Neural progenitor cell (in vitro differentiated cells): ENCODE results near the gene DCST2. TPM values are rescaled to one million over a fixed set of nuclear protein-coding genes. Genes with fewer than 3 reads are reported as not detected.

Experiments
- DNase-seq: peaks from one replicate; pipeline ENCODE4 v3.0.0-alpha.2; 2016; ENCODE audit warnings: low spot score
- H2AFZ ChIP-seq: fragments of 200-600 bp; sonication (generic); replicated peaks from 2 replicates; pipeline ENCODE4 v1.6.1; 2016; ENCODE audit warnings: antibody characterized with exemption
- H3F3A ChIP-seq: fragments of 200-600 bp; sonication (generic); 2 replicates; pipeline ENCODE4 v1.6.1; 2016; ENCODE audit warnings: antibody characterized with exemption, low read depth
- H3K27ac ChIP-seq: fragments of 200-600 bp; sonication (generic); 2 replicates; pipeline ENCODE4 v1.5.1; 2016; ENCODE audit warnings: mild to moderate bottlenecking
- H3K27me3 ChIP-seq: fragments of 200-600 bp; sonication (generic); 2 replicates; pipeline ENCODE4 v1.6.1; 2016; ENCODE audit warnings: mild to moderate bottlenecking, moderate library complexity
- H3K36me3 ChIP-seq: fragments of 200-600 bp; sonication (generic); 2 replicates; pipeline ENCODE4 v1.5.1; 2016
- H3K4me1 ChIP-seq: fragments of 200-600 bp; sonication (generic); 2 replicates; pipeline ENCODE4 v1.6.1; 2016; ENCODE audit warnings: mixed run types
- H3K4me2 ChIP-seq: fragments of 200-600 bp; sonication (generic); 2 replicates; pipeline ENCODE4 v1.6.1; 2016
- H3K4me3 ChIP-seq: fragments of 200-600 bp; sonication (generic); 2 replicates; pipeline ENCODE4 v1.5.1; 2016
- H3K79me2 ChIP-seq: fragments of 200-600 bp; sonication (generic); 2 replicates; pipeline ENCODE4 v1.6.1; 2016; ENCODE audit warnings: low read depth
- H3K9ac ChIP-seq: fragments of 200-600 bp; sonication (generic); 2 replicates; pipeline ENCODE4 v1.6.1; 2016
- H3K9me3 ChIP-seq: fragments of 200-600 bp; sonication (generic); 2 replicates; pipeline ENCODE4 v1.5.1; 2016; ENCODE audit warnings: low read depth
- H4K20me1 ChIP-seq: fragments of 200-600 bp; sonication (generic); 2 replicates; pipeline ENCODE4 v1.6.1; 2016; ENCODE audit warnings: low read depth
- H3K27ac Mint-ChIP-seq: 3 replicates; pipeline ENCODE4 v1.8.0; 2021; ENCODE audit warnings: mixed read lengths
- H3K27me3 Mint-ChIP-seq: 2 replicates; pipeline ENCODE4 v1.8.0; 2022; ENCODE audit warnings: low read depth, mild to moderate bottlenecking, inconsistent platforms, moderate library complexity, mixed read lengths; ENCODE audit not compliant: insufficient read depth
- H3K36me3 Mint-ChIP-seq: 3 replicates; pipeline ENCODE4 v1.8.0; 2021; ENCODE audit warnings: mixed read lengths
- H3K4me1 Mint-ChIP-seq: 3 replicates; pipeline ENCODE4 v1.8.0; 2021; ENCODE audit warnings: mixed read lengths
- H3K4me3 Mint-ChIP-seq: 3 replicates; pipeline ENCODE4 v1.8.0; 2021; ENCODE audit warnings: mild to moderate bottlenecking, moderate library complexity, mixed read lengths
- H3K9me3 Mint-ChIP-seq: 3 replicates; pipeline ENCODE4 v1.8.0; 2020; ENCODE audit warnings: mixed read lengths
- CTCF ChIP-seq: fragments of 200-600 bp; sonication (generic); IDR thresholded peaks from 2 replicates; pipeline ENCODE4 v1.5.1; 2017; ENCODE audit warnings: antibody characterized with exemption, mild to moderate bottlenecking
- EZH2 ChIP-seq: fragments of 200-600 bp; sonication (generic); IDR thresholded peaks from 2 replicates; pipeline ENCODE4 v1.6.1; 2017; ENCODE audit warnings: antibody characterized with exemption, mild to moderate bottlenecking, moderate library complexity
- EZH2phosphoT487 ChIP-seq: fragments of 200-600 bp; sonication (generic); IDR thresholded peaks from 2 replicates; pipeline ENCODE4 v1.6.1; 2017; ENCODE audit warnings: antibody characterized with exemption
- total RNA-seq: library from RNA; depleted of rRNA; stranded (reverse); fragments of >200 nt; gene quantifications from 2 replicates; pipeline ENCODE4 v1.2.3, GENCODE V29; 2015; ENCODE audit warnings: low replicate concordance

DCST2 gene
- total RNA-seq, 1 donor from 2014 or later: 1.8 TPM

DNA sequence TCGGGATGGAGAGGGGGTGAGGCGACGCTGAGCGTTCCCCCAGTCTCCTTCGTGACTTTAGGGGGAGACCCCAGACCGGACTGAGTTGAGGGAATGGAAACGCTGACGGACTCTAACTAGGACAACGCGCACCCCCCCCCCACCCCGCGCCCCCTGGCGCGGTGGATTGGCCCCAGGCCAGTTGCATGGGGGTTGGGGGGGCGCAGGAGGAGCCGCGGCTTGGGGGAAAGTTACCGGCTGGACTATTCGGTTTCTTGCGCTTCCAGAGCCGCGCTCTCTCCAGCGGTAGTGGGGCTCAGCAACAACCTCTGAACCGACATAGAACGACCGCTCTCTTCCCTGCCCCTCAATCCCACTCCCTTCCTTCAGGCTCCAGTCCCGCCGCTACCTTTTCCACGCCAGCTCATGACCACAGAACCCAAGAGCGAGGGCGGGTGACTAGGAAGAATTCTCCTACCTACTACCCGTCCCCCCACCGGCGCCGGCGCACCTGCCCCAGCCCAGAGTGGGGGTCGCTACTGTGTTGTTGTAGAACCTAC lies 30.3 kb downstream of the DCST2 start:
- H3K9me3 Mint-ChIP-seq: peaks cover 2% of the 10 kb centered on the region
- no peaks in the 10 kb centered on the region for H3K9me3 ChIP-seq
- H2AFZ ChIP-seq: no peak overlapping the region
- no peaks in the 10 kb centered on the region for H3K27me3 ChIP-seq
- peak; percentile 62 for DNase-seq
- no peaks in the 10 kb centered on the region for H3K36me3 Mint-ChIP-seq
- H3K4me3 Mint-ChIP-seq: peak overlapping the region; percentile 95
- TF ChIP-seq EZH2 (no peak), CTCF (no peak), EZH2phosphoT487 (no peak)
- no peak overlapping the region for H3K9ac ChIP-seq
- H3K79me2 ChIP-seq: peaks cover 38% of the 10 kb centered on the region
- H3K4me1 ChIP-seq: peaks cover 24% of the 10 kb centered on the region
- no peak overlapping the region for H3K27ac ChIP-seq
- H3K4me3 ChIP-seq: peak overlapping the region; percentile 72
- peaks cover 40% of the 10 kb centered on the region for H3F3A ChIP-seq
- H3K27me3 Mint-ChIP-seq: peaks cover 3% of the 10 kb centered on the region
- H3K27ac Mint-ChIP-seq: peak overlapping the region; percentile 87
- no peaks in the 10 kb centered on the region for H4K20me1 ChIP-seq
- H3K36me3 ChIP-seq: no peaks in the 10 kb centered on the region
- H3K4me2 ChIP-seq: peak overlapping the region; percentile 98
- H3K4me1 Mint-ChIP-seq: peaks cover 25% of the 10 kb centered on the region

GRCh38 chr1:155002464-155003226 lies 30.9 kb downstream of the DCST2 start, which contains the start of gene ZBTB7B:
Gene ZBTB7B, plus strand, starts transcription at chr1:155002802. Its CDS starts 11,859 bp downstream, at chr1:155014661.
- Histone ChIP-seq H3K9ac (no peak within 1 kb of the TSS), H2AFZ (no peak within 1 kb of the TSS), H3K79me2 (peaks cover 38% of the 10 kb centered on the region), H3F3A (peaks cover 43% of the 10 kb centered on the region), H3K27ac (no peak within 1 kb of the TSS), H3K9me3 (no peaks in the 10 kb centered on the region), H3K27me3 (no peaks in the 10 kb centered on the region), H3K4me2 (peak within 1 kb of the TSS; percentile 98), H3K4me3 (peak within 1 kb of the TSS; percentile 72), H3K36me3 (no peaks in the 10 kb centered on the region), H3K4me1 (peaks cover 20% of the 10 kb centered on the region), H4K20me1 (no peaks in the 10 kb centered on the region)
- Mint-ChIP-seq H3K36me3 (no peaks in the 10 kb centered on the region), H3K4me3 (peak within 1 kb of the TSS; percentile 95), H3K4me1 (peaks cover 25% of the 10 kb centered on the region), H3K27me3 (peaks cover 3% of the 10 kb centered on the region), H3K9me3 (peaks cover 2% of the 10 kb centered on the region), H3K27ac (peak within 1 kb of the TSS; percentile 87)
- peak; percentile 59 for DNase-seq
- no peak for TF ChIP-seq CTCF

- Mint-ChIP-seq H3K27ac (no peak overlapping the region), H3K36me3 (no peaks in the 10 kb centered on the region), H3K4me1 (peaks cover 28% of the 10 kb centered on the region), H3K4me3 (peak overlapping the region; percentile 89), H3K9me3 (peaks cover 2% of the 10 kb centered on the region), H3K27me3 (peaks cover 3% of the 10 kb centered on the region)
- Histone ChIP-seq H3F3A (peaks cover 43% of the 10 kb centered on the region), H3K36me3 (no peaks in the 10 kb centered on the region), H3K79me2 (peaks cover 35% of the 10 kb centered on the region), H3K4me3 (peak overlapping the region; percentile 72), H4K20me1 (no peaks in the 10 kb centered on the region), H3K9me3 (no peaks in the 10 kb centered on the region), H3K27ac (no peak overlapping the region), H3K4me2 (peak overlapping the region; percentile 98), H3K9ac (no peak overlapping the region), H3K4me1 (peaks cover 20% of the 10 kb centered on the region), H2AFZ (no peak overlapping the region), H3K27me3 (no peaks in the 10 kb centered on the region)
- peak; percentile 99 for DNase-seq
- no peak for TF ChIP-seq EZH2
- TF ChIP-seq CTCF: peak; percentile 65
- no peak for TF ChIP-seq EZH2phosphoT487
Measured at GRCh38 chr1:155001675-155002463, 31.7 kb downstream of the DCST2 start.
